WTC11 (cell line): ENCODE results near the gene KLK3. TPM values are rescaled to one million over a fixed set of nuclear protein-coding genes. Genes with fewer than 3 reads are reported as not detected.

Experiments used
- ATAC-seq: fragments of 200-7000 bp; cut with Tn5 transposase; 2 replicates; pipeline ENCODE4 v1.10.0; 2021; ENCODE audit warnings: mild to moderate bottlenecking, moderate library complexity
- CTCF ChIA-PET: fragments of 300-600 bp; sonication (Branson Sonifier 250); formaldehyde crosslinking; loops from one replicate; lab custom pipeline; 2021; ENCODE audit warnings: antibody characterized with exemption; lab: Charles Lee
- POLR2A ChIA-PET: fragments of 350-600 bp; sonication (Branson Sonifier 250); formaldehyde crosslinking; loops from one replicate; lab custom pipeline; 2021; ENCODE audit warnings: antibody characterized with exemption; lab: Charles Lee
- DNase-seq: peaks from one replicate; pipeline ENCODE4 v3.0.0; 2021; ENCODE audit warnings: low spot score
- H3K27ac Mint-ChIP-seq: 2 replicates; pipeline ENCODE4 v1.8.0; 2021; ENCODE audit warnings: mixed read lengths
- H3K27me3 Mint-ChIP-seq: 2 replicates; pipeline ENCODE4 v1.8.0; 2021; ENCODE audit warnings: low read depth, mild to moderate bottlenecking, moderate library complexity, mixed read lengths
- H3K36me3 Mint-ChIP-seq: 2 replicates; pipeline ENCODE4 v1.8.0; 2021; ENCODE audit warnings: mixed read lengths
- H3K4me1 Mint-ChIP-seq: 2 replicates; pipeline ENCODE4 v1.8.0; 2022; ENCODE audit warnings: mixed read lengths
- H3K4me3 Mint-ChIP-seq: 2 replicates; pipeline ENCODE4 v1.8.0; 2021; ENCODE audit warnings: mild to moderate bottlenecking, moderate library complexity, mixed read lengths
- H3K9me3 Mint-ChIP-seq: 2 replicates; pipeline ENCODE4 v1.8.0; 2021; ENCODE audit warnings: mixed read lengths
- AFF4 ChIP-seq: sonication (generic); formaldehyde crosslinking; IDR thresholded peaks from 2 replicates; pipeline ENCODE4 v1.8.1; 2023; ENCODE audit warnings: mild to moderate bottlenecking, missing genetic modification reagents, borderline replicate concordance
- AR ChIP-seq: fragments of 250-450 bp; sonication (Bioruptor Pico); IDR thresholded peaks from 2 replicates; pipeline ENCODE4 v1.9.0; 2021; ENCODE audit warnings: mild to moderate bottlenecking
- ATF1 ChIP-seq: sonication (generic); formaldehyde crosslinking; IDR thresholded peaks from 2 replicates; pipeline ENCODE4 v1.8.1; 2023; ENCODE audit warnings: mild to moderate bottlenecking, moderate library complexity, missing genetic modification reagents
- ATF3 ChIP-seq: sonication (generic); formaldehyde crosslinking; conservative IDR thresholded peaks from 2 replicates; pipeline ENCODE4 v1.8.1; 2022; ENCODE audit warnings: mild to moderate bottlenecking, missing genetic modification reagents
- ELF4 ChIP-seq: sonication (generic); formaldehyde crosslinking; IDR thresholded peaks from 2 replicates; pipeline ENCODE4 v1.8.1; 2022; ENCODE audit warnings: low read depth, mild to moderate bottlenecking, moderate library complexity, missing genetic modification reagents
- ETV6 ChIP-seq: sonication (generic); formaldehyde crosslinking; IDR thresholded peaks from 2 replicates; pipeline ENCODE4 v1.8.1; 2022; ENCODE audit warnings: mild to moderate bottlenecking, missing genetic modification reagents
- FOXJ3 ChIP-seq: sonication (generic); formaldehyde crosslinking; IDR thresholded peaks from 2 replicates; pipeline ENCODE4 v1.9.0; 2021; ENCODE audit warnings: missing genetic modification reagents, mild to moderate bottlenecking, borderline replicate concordance
- OVOL2 ChIP-seq: fragments of 250-450 bp; sonication (Bioruptor Pico); IDR thresholded peaks from 2 replicates; pipeline ENCODE4 v1.9.0; 2021; ENCODE audit warnings: mild to moderate bottlenecking, borderline replicate concordance
- RORB ChIP-seq: fragments of 250-450 bp; sonication (Bioruptor Pico); IDR thresholded peaks from 2 replicates; pipeline ENCODE4 v1.9.0; 2021; ENCODE audit warnings: mild to moderate bottlenecking
- SMAD4 ChIP-seq: sonication (generic); formaldehyde crosslinking; IDR thresholded peaks from 2 replicates; pipeline ENCODE4 v1.8.0; 2022; ENCODE audit warnings: mild to moderate bottlenecking, missing genetic modification reagents
- TCF7 ChIP-seq: sonication (generic); formaldehyde crosslinking; IDR thresholded peaks from 2 replicates; pipeline ENCODE4 v1.8.0; 2022; ENCODE audit warnings: mild to moderate bottlenecking, low read depth, missing genetic modification reagents, moderate library complexity
- ZNF317 ChIP-seq: sonication (generic); formaldehyde crosslinking; IDR thresholded peaks from 2 replicates; pipeline ENCODE4 v1.8.1; 2023; ENCODE audit warnings: low read depth, mild to moderate bottlenecking, moderate library complexity, missing genetic modification reagents, borderline replicate concordance
- ZNF512 ChIP-seq: sonication (generic); formaldehyde crosslinking; IDR thresholded peaks from 2 replicates; pipeline ENCODE4 v1.8.1; 2022; ENCODE audit warnings: missing genetic modification reagents, borderline replicate concordance
- total RNA-seq: library from RNA; stranded (reverse); gene quantifications from 3 replicates; pipeline ENCODE4 v1.2.3, GENCODE V29; 2021
- TF ChIP-seq, protein P1 (sequence below): sonication (generic); formaldehyde crosslinking; IDR thresholded peaks from 2 replicates; pipeline ENCODE4 v1.8.1; 2022; ENCODE audit warnings: mild to moderate bottlenecking, moderate library complexity, missing genetic modification reagents
- TF ChIP-seq, protein P2 (sequence below): fragments of 250-450 bp; sonication (Bioruptor Pico); conservative IDR thresholded peaks from 2 replicates; pipeline ENCODE4 v1.9.0; 2021; ENCODE audit warnings: mild to moderate bottlenecking

The KLK3 gene
- total RNA-seq, 1 experiment from 2014 or later: 0.13 TPM

DNA sequence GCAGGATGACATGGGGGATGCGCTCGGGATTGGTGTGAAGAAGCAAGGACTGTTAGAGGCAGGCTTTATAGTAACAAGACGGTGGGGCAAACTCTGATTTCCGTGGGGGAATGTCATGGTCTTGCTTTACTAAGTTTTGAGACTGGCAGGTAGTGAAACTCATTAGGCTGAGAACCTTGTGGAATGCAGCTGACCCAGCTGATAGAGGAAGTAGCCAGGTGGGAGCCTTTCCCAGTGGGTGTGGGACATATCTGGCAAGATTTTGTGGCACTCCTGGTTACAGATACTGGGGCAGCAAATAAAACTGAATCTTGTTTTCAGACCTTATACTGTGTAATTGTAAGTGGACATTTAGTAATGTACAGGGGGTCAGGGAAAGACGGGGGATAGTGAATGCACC lies 25.5 kb downstream of the KLK3 start:
- no peak for ATAC-seq
- ChIA-PET CTCF (no interaction called here), POLR2A (no interaction called here)
- peaks cover 5% of the 10 kb centered on the region; the same call in 1 of the 2 replicates for H3K9me3 Mint-ChIP-seq
- H3K27ac Mint-ChIP-seq: no peak overlapping the region
- H3K36me3 Mint-ChIP-seq: no peaks in the 10 kb centered on the region
- peaks cover 3% of the 10 kb centered on the region; the same call in 1 of the 2 replicates for H3K4me1 Mint-ChIP-seq
- peaks cover 28% of the 10 kb centered on the region for H3K27me3 Mint-ChIP-seq
- no peak for DNase-seq
- TF ChIP-seq ZNF317 (CRISPR knock-in tag): no peak
- TF ChIP-seq ELF4: no peak
- TF ChIP-seq, protein P1, sequence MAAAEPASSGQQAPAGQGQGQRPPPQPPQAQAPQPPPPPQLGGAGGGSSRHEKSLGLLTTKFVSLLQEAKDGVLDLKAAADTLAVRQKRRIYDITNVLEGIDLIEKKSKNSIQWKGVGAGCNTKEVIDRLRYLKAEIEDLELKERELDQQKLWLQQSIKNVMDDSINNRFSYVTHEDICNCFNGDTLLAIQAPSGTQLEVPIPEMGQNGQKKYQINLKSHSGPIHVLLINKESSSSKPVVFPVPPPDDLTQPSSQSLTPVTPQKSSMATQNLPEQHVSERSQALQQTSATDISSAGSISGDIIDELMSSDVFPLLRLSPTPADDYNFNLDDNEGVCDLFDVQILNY (CRISPR knock-in tag): no peak
- TF ChIP-seq ATF1: no peak
- no peak for TF ChIP-seq FOXJ3
- TF ChIP-seq ETV6 (CRISPR knock-in tag): no peak
- TF ChIP-seq, protein P2, sequence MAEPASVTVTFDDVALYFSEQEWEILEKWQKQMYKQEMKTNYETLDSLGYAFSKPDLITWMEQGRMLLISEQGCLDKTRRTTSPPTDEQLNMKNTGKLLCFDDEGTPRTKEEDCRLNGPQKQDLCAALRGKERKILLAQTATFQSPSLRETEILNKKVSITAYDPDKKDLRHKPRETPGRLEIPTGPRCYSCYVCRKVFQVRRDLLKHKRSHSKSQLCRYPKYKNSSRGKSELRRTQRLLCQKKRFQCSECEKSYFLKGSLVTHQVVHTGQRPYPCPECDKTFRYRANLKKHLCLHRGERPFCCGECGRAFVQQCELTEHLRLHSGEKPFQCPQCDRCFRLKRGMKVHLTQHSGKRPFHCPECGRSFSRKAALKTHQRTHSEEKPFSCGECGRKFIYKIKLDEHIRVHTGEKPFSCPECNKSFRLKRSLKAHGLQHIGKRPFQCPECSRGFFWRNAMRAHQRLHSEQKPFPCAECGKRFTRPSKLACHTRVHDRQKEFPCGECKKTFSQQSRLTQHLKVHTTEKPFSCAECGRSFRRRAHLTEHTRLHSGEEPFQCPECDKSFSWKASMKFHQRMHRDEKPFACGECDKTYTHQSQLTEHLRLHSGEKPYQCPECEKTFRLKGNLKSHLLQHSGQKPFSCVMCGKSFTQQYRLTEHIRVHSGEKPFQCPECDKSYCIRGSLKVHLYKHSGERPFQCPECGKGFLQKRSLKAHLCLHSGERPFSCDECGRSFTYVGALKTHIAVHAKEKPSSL (CRISPR knock-in tag): no peak
- no peak for TF ChIP-seq ATF3 (CRISPR knock-in tag)
- TF ChIP-seq SMAD4: no peak
- no peak for TF ChIP-seq AR
- TF ChIP-seq, all 79 proteins: peak for 0
- H3K4me3 Mint-ChIP-seq: no peak overlapping the region

DNA sequence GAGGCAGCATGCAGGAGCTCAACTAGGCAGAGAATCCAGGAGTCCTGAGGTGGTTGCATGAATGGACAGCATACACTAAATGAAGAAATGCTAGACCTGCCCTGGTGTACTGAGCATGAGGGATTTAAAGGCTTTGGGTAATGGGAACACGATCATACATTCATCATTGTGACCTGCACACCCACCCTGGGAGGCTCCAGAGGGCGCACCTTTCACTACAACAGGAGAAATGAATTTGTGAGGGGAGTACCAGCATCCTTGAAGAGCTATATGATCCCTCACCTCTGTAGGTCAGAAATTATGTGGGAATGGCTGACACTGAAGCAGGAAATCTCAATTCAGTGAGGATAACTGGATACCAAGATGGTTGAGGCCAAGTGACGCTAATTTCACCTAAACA lies 27.5 kb downstream of the KLK3 start:
- Mint-ChIP-seq H3K9me3 (peaks cover 5% of the 10 kb centered on the region; the same call in 1 of the 2 replicates), H3K27me3 (peaks cover 37% of the 10 kb centered on the region), H3K4me3 (no peak overlapping the region), H3K4me1 (peaks cover under 1% of the 10 kb centered on the region; the same call in 1 of the 2 replicates), H3K36me3 (no peaks in the 10 kb centered on the region), H3K27ac (no peak overlapping the region)
- POLR2A ChIA-PET: interaction anchor here (0.6 kb wide), 1 partner anchor 252 kb away, joined by 3 read pairs; no protein-coding TSS in a partner anchor
- CTCF ChIA-PET: interaction anchor here (0.6 to 1.3 kb wide), 2 partner anchors 41 to 135 kb away, joined by 3 to 6 read pairs; no protein-coding TSS in a partner anchor
- ATAC-seq (peak; percentile 34), DNase-seq (no peak)
- TF ChIP-seq RORB (CRISPR knock-in tag) (no peak), AFF4 (CRISPR knock-in tag) (no peak), TCF7 (CRISPR knock-in tag) (no peak), ZNF512 (CRISPR knock-in tag) (no peak), OVOL2 (no peak)
